Stomach (tissue), 4 donors: ENCODE results near the gene MUC12.

Source experiments
- CTCF ChIP-seq, 7 experiments: fragments of 450-650 bp in 4 of 7; fragments of 200-600 bp in 3 of 7; sonication (generic) in 3 of 7; IDR thresholded peaks; one replicate each; pipeline ENCODE4 v1.5.1; 2016 to 2019; ENCODE audit warnings: antibody characterized with exemption in 7 of 7, control low read depth in 2 of 7, mild to moderate bottlenecking in 1 of 7
- POLR2A ChIP-seq, 4 donors: fragments of 450-650 bp; IDR thresholded peaks; one replicate each; pipeline ENCODE4 v1.6.1; 2016; ENCODE audit warnings: antibody characterized with exemption in 4 of 4, control low read depth in 2 of 4, mild to moderate bottlenecking in 1 of 4, moderate library complexity in 1 of 4
- POLR2AphosphoS5 ChIP-seq, 3 donors: sonication (generic); formaldehyde crosslinking; IDR thresholded peaks; one replicate each; pipeline ENCODE4 v1.6.1; 2016; ENCODE audit warnings: antibody characterized with exemption in 3 of 3

- no peak for TF ChIP-seq CTCF (IDR thresholded peaks at IDR 0.05)
- TF ChIP-seq POLR2AphosphoS5 (IDR thresholded peaks at IDR 0.05) = no peak
- no peak for TF ChIP-seq POLR2A (IDR thresholded peaks at IDR 0.05)
Measured at GRCh38 chr7:100929808-100930174, 39.6 kb upstream of the MUC12 start.
